ENCODE measurements around the gene CLDN16. TPM values are rescaled to one million over a fixed set of nuclear protein-coding genes. Genes with fewer than 3 reads are reported as not detected.

Gene CLDN16
- total and polyA plus RNA-seq, 2 donors (not counting 1 experiment from before 2014, with no cell fraction given) = 0.10 to 0.33 TPM

DNA sequence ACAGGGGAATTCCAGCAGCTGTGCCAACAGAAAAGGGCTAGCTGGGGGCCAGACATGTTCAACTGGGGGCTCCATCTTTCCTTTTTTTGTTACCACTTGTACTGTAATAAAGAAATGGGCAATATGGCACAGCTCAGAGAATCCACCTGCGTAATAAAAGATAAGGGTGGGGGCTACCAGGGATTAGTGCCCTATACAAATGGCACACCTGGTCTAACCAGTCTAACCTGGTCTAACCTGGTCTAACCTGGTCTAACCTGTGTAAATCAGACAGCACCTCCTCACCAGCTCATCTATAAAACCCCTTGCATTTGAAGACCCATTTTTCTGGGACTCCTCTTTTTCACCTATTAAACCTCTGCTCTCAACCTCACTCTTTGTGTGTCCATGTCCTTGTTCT is 26.2 kb upstream of the CLDN16 start:
- no peaks in the 10 kb centered on the region for H4K20me1 ChIP-seq (ENCODE audit: control insufficient read depth, extremely low read depth, insufficient read depth, low read length)
- H3K4me3 ChIP-seq (replicated peaks in 1 of 4; ENCODE audit: control extremely low read depth in 1 of 4, insufficient read depth in 1 of 4, low read depth in 3 of 4, low read length in 4 of 4) = no peak overlapping the region
- H3K27me3 ChIP-seq (ENCODE audit: control insufficient read depth, insufficient read depth, low read length) = no peaks in the 10 kb centered on the region
- H3K4me2 ChIP-seq (ENCODE audit: extremely low read depth, insufficient read depth, low read length) = no peak overlapping the region
- no peak overlapping the region for H3K27ac ChIP-seq (ENCODE audit: insufficient read depth, low read length)
- no peak for DNase-seq (ENCODE audit: low read depth in 2 of 2)
- no peak overlapping the region for H3K9ac ChIP-seq (ENCODE audit: insufficient read depth, low read length)
- H2AFZ ChIP-seq (ENCODE audit: low read length) = no peak overlapping the region
- no peaks in the 10 kb centered on the region for H3K4me1 ChIP-seq (ENCODE audit: control insufficient read depth, extremely low read depth, insufficient read depth, low read length)
- H3K79me2 ChIP-seq (ENCODE audit: control insufficient read depth, insufficient read depth, low read length) = no peaks in the 10 kb centered on the region
- TF ChIP-seq, protein P1, sequence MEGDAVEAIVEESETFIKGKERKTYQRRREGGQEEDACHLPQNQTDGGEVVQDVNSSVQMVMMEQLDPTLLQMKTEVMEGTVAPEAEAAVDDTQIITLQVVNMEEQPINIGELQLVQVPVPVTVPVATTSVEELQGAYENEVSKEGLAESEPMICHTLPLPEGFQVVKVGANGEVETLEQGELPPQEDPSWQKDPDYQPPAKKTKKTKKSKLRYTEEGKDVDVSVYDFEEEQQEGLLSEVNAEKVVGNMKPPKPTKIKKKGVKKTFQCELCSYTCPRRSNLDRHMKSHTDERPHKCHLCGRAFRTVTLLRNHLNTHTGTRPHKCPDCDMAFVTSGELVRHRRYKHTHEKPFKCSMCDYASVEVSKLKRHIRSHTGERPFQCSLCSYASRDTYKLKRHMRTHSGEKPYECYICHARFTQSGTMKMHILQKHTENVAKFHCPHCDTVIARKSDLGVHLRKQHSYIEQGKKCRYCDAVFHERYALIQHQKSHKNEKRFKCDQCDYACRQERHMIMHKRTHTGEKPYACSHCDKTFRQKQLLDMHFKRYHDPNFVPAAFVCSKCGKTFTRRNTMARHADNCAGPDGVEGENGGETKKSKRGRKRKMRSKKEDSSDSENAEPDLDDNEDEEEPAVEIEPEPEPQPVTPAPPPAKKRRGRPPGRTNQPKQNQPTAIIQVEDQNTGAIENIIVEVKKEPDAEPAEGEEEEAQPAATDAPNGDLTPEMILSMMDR (conservative IDR thresholded peaks at IDR 0.05 in 1 of 2, IDR thresholded peaks at IDR 0.05 in 1 of 2; ENCODE audit: low read depth in 1 of 2, low read length in 2 of 2) = no peak
- TF ChIP-seq EZH2 (IDR thresholded peaks at IDR 0.05; ENCODE audit: low read length, missing control alignments) = no peak
- H3K9me3 ChIP-seq (ENCODE audit: control insufficient read depth, insufficient read depth, low read depth, low read length) = no peaks in the 10 kb centered on the region
- H3K36me3 ChIP-seq (ENCODE audit: control insufficient read depth, insufficient read depth, low read length) = no peaks in the 10 kb centered on the region

DNA sequence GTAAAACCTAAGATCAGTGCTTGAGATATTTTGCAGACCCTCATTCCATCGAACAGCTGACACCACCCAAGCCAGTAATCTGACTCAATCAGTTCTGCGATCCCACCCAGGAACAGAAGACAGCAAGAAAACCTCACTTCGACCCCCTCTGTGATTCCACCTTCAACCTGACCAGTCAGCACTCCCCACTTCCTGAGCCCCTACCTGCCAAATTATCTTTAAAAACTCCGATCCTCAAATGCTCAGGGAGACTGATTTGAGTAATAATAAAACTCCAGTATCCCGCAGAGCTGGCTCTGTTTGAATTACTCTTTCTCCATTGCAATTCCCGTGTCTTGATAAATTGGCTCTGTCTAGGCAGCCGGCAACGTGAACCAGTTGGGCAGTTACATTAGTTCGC is 25.7 kb upstream of the CLDN16 start:
- no peaks in the 10 kb centered on the region for H3K79me2 ChIP-seq (ENCODE audit: control insufficient read depth, insufficient read depth, low read length)
- H3K9me3 ChIP-seq (ENCODE audit: control insufficient read depth, insufficient read depth, low read depth, low read length) = no peaks in the 10 kb centered on the region
- no peaks in the 10 kb centered on the region for H3K36me3 ChIP-seq (ENCODE audit: control insufficient read depth, insufficient read depth, low read length)
- no peak for DNase-seq (ENCODE audit: low read depth in 2 of 2)
- H2AFZ ChIP-seq (ENCODE audit: low read length) = no peak overlapping the region
- no peak overlapping the region for H3K4me2 ChIP-seq (ENCODE audit: extremely low read depth, insufficient read depth, low read length)
- H3K4me1 ChIP-seq (ENCODE audit: control insufficient read depth, extremely low read depth, insufficient read depth, low read length) = no peaks in the 10 kb centered on the region
- H3K9ac ChIP-seq (ENCODE audit: insufficient read depth, low read length) = no peak overlapping the region
- TF ChIP-seq EZH2 (IDR thresholded peaks at IDR 0.05; ENCODE audit: low read length, missing control alignments) = no peak
- TF ChIP-seq, protein P1 (conservative IDR thresholded peaks at IDR 0.05 in 1 of 2, IDR thresholded peaks at IDR 0.05 in 1 of 2; ENCODE audit: low read depth in 1 of 2, low read length in 2 of 2) = no peak
- H3K27ac ChIP-seq (ENCODE audit: insufficient read depth, low read length) = no peak overlapping the region
- no peaks in the 10 kb centered on the region for H3K27me3 ChIP-seq (ENCODE audit: control insufficient read depth, insufficient read depth, low read length)
- no peak overlapping the region for H3K4me3 ChIP-seq (replicated peaks in 1 of 4; ENCODE audit: control extremely low read depth in 1 of 4, insufficient read depth in 1 of 4, low read depth in 3 of 4, low read length in 4 of 4)
- no peaks in the 10 kb centered on the region for H4K20me1 ChIP-seq (ENCODE audit: control insufficient read depth, extremely low read depth, insufficient read depth, low read length)

DNA sequence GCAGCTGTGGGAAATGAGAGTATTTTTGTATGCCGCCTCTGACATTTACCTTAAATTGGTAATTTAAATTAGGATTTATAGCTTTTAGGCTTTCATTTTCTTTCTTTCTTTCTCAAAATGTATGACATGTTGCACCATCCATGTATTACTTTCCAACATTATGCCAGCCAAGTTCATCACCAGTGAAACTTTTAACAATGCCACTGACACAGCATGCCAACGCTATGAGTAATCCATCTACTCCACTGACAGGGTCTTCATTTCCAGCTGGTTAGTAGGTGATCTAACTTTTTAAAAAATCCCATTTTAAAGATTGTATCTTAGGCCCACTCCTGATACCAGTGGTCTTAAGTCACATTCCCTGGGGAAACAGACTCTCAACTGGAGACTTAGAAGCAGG is 21.8 kb upstream of the CLDN16 start:
- no peak overlapping the region for H3K9ac ChIP-seq (ENCODE audit: insufficient read depth, low read length)
- no peaks in the 10 kb centered on the region for H4K20me1 ChIP-seq (ENCODE audit: control insufficient read depth, extremely low read depth, insufficient read depth, low read length)
- no peaks in the 10 kb centered on the region for H3K79me2 ChIP-seq (ENCODE audit: control insufficient read depth, insufficient read depth, low read length)
- no peaks in the 10 kb centered on the region for H3K9me3 ChIP-seq (ENCODE audit: control insufficient read depth, insufficient read depth, low read depth, low read length)
- DNase-seq (ENCODE audit: low read depth in 2 of 2) = no peak
- H3K27me3 ChIP-seq (ENCODE audit: control insufficient read depth, insufficient read depth, low read length) = no peaks in the 10 kb centered on the region
- no peak overlapping the region for H3K4me3 ChIP-seq (replicated peaks in 1 of 4; ENCODE audit: control extremely low read depth in 1 of 4, insufficient read depth in 1 of 4, low read depth in 3 of 4, low read length in 4 of 4)
- H2AFZ ChIP-seq (ENCODE audit: low read length) = no peak overlapping the region
- H3K27ac ChIP-seq (ENCODE audit: insufficient read depth, low read length) = no peak overlapping the region
- TF ChIP-seq, protein P1 (conservative IDR thresholded peaks at IDR 0.05 in 1 of 2, IDR thresholded peaks at IDR 0.05 in 1 of 2; ENCODE audit: low read depth in 1 of 2, low read length in 2 of 2) = no peak
- no peak for TF ChIP-seq EZH2 (IDR thresholded peaks at IDR 0.05; ENCODE audit: low read length, missing control alignments)
- no peaks in the 10 kb centered on the region for H3K4me1 ChIP-seq (ENCODE audit: control insufficient read depth, extremely low read depth, insufficient read depth, low read length)
- no peak overlapping the region for H3K4me2 ChIP-seq (ENCODE audit: extremely low read depth, insufficient read depth, low read length)
- no peaks in the 10 kb centered on the region for H3K36me3 ChIP-seq (ENCODE audit: control insufficient read depth, insufficient read depth, low read length)

Measured in fibroblast of lung (primary cell).